HEK293 (cell line): Measurements from ENCODE around the gene OR52M1.

Experiments
- CTCF ChIA-PET: fragments of 350-600 bp; formaldehyde crosslinking; extraction: SDS; loops from one replicate; lab custom pipeline; 2021; ENCODE audit warnings: antibody characterized with exemption; lab: Yijun Ruan, JAX
- POLR2A ChIA-PET: fragments of 300-600 bp; formaldehyde crosslinking; extraction: SDS; loops from one replicate; lab custom pipeline; 2020; ENCODE audit warnings: antibody characterized with exemption, inconsistent platforms; lab: Yijun Ruan, JAX
- H3K27ac ChIP-seq: fragments of 200-500 bp; sonication (Bioruptor generic); 2 replicates; pipeline ENCODE4 v1.5.1; 2014; ENCODE audit warnings: low read depth, low read length, control low read depth, inconsistent platforms; ENCODE audit errors: extremely low read depth
- H3K36me3 ChIP-seq, 2 experiments: fragments of 200-500 bp in 1 of 2; sonication (Bioruptor generic) in 1 of 2; 1 replicate in 1 of 2; 2 replicates in 1 of 2; pipeline ENCODE4 v1.5.1; 2014 to 2017; ENCODE audit warnings: inconsistent platforms in 2 of 2, low read length in 2 of 2; ENCODE audit not compliant: control insufficient read depth in 2 of 2, insufficient read depth in 1 of 2
- H3K4me1 ChIP-seq: fragments of 200-500 bp; sonication (Bioruptor generic); 2 replicates; pipeline ENCODE4 v1.5.1; 2014; ENCODE audit warnings: mild to moderate bottlenecking, low read length, inconsistent platforms; ENCODE audit not compliant: control insufficient read depth, insufficient read depth
- H3K4me3 ChIP-seq: 2 replicates; pipeline ENCODE4 v1.5.1; 2011; ENCODE audit warnings: low read depth, mild to moderate bottlenecking, control low read depth, low read length, moderate library complexity
- H3K9me3 ChIP-seq: fragments of 200-500 bp; sonication (Bioruptor generic); 2 replicates; pipeline ENCODE4 v1.5.1; 2014; ENCODE audit warnings: low read depth, low read length, inconsistent platforms; ENCODE audit not compliant: control insufficient read depth, insufficient read depth
- HOXC10 ChIP-seq: sonication (generic); formaldehyde crosslinking; IDR thresholded peaks from 2 replicates; pipeline ENCODE4 v1.8.1; 2023; ENCODE audit warnings: mild to moderate bottlenecking, missing genetic modification reagents
- SP3 ChIP-seq: fragments of 450-650 bp; formaldehyde crosslinking; IDR thresholded peaks from 2 replicates; pipeline ENCODE4 v1.5.1; 2016; ENCODE audit warnings: missing biosample characterization, missing genetic modification characterization
- TRIM28 ChIP-seq: IDR thresholded peaks from 2 replicates; pipeline ENCODE4 v1.6.1; 2011; ENCODE audit warnings: low read length, control low read depth, borderline replicate concordance
- ZBTB17 ChIP-seq: fragments of 450-650 bp; formaldehyde crosslinking; IDR thresholded peaks from 2 replicates; pipeline ENCODE4 v1.5.1; 2016; ENCODE audit warnings: missing biosample characterization, missing genetic modification characterization
- ZBTB6 ChIP-seq: fragments of 450-650 bp; formaldehyde crosslinking; IDR thresholded peaks from 2 replicates; pipeline ENCODE4 v1.5.1; 2017; ENCODE audit warnings: missing biosample characterization, missing genetic modification characterization
- ZFHX2 ChIP-seq: fragments of 450-650 bp; formaldehyde crosslinking; conservative IDR thresholded peaks from 2 replicates; pipeline ENCODE4 v1.5.1; 2016; ENCODE audit warnings: missing biosample characterization, missing genetic modification characterization
- ZFP37 ChIP-seq: fragments of 450-650 bp; formaldehyde crosslinking; IDR thresholded peaks from 2 replicates; pipeline ENCODE4 v1.5.1; 2016; ENCODE audit warnings: missing biosample characterization, missing genetic modification characterization
- ZFP69B ChIP-seq: fragments of 450-650 bp; formaldehyde crosslinking; IDR thresholded peaks from 2 replicates; pipeline ENCODE4 v1.5.1; 2016; ENCODE audit warnings: missing biosample characterization, missing genetic modification characterization
- ZNF10 ChIP-seq: fragments of 450-650 bp; formaldehyde crosslinking; IDR thresholded peaks from 2 replicates; pipeline ENCODE4 v1.5.1; 2017; ENCODE audit warnings: missing biosample characterization, missing genetic modification characterization
- ZNF138 ChIP-seq: fragments of 450-650 bp; formaldehyde crosslinking; IDR thresholded peaks from 2 replicates; pipeline ENCODE4 v1.5.1; 2016; ENCODE audit warnings: missing biosample characterization, missing genetic modification characterization, borderline replicate concordance
- ZNF174 ChIP-seq: fragments of 450-650 bp; formaldehyde crosslinking; IDR thresholded peaks from 2 replicates; pipeline ENCODE4 v1.5.0; 2017; ENCODE audit warnings: missing biosample characterization, mild to moderate bottlenecking, missing genetic modification characterization
- ZNF394 ChIP-seq: fragments of 450-650 bp; formaldehyde crosslinking; IDR thresholded peaks from 2 replicates; pipeline ENCODE4 v1.5.1; 2016; ENCODE audit warnings: missing biosample characterization, missing genetic modification characterization, mild to moderate bottlenecking, moderate library complexity, borderline replicate concordance
- ZNF423 ChIP-seq: fragments of 450-650 bp; formaldehyde crosslinking; IDR thresholded peaks from 2 replicates; pipeline ENCODE4 v1.5.1; 2016; ENCODE audit warnings: missing biosample characterization, missing genetic modification characterization
- ZNF48 ChIP-seq: fragments of 450-650 bp; formaldehyde crosslinking; IDR thresholded peaks from 2 replicates; pipeline ENCODE4 v1.5.1; 2016; ENCODE audit warnings: missing biosample characterization, missing genetic modification characterization
- ZNF514 ChIP-seq: fragments of 450-650 bp; formaldehyde crosslinking; IDR thresholded peaks from 2 replicates; pipeline ENCODE4 v1.5.1; 2016; ENCODE audit warnings: missing biosample characterization, missing genetic modification characterization
- ZNF561 ChIP-seq: fragments of 450-650 bp; IDR thresholded peaks from 2 replicates; pipeline ENCODE4 v1.5.1; 2018; ENCODE audit warnings: missing biosample characterization, missing genetic modification characterization, borderline replicate concordance
- ZNF596 ChIP-seq: fragments of 450-650 bp; IDR thresholded peaks from 2 replicates; pipeline ENCODE4 v1.5.0; 2018; ENCODE audit warnings: missing biosample characterization, mild to moderate bottlenecking, missing genetic modification characterization, moderate library complexity
- ZNF677 ChIP-seq: fragments of 450-650 bp; IDR thresholded peaks from 2 replicates; pipeline ENCODE4 v1.5.0; 2018; ENCODE audit warnings: missing biosample characterization, mild to moderate bottlenecking, missing genetic modification characterization, moderate library complexity
- ZNF701 ChIP-seq: fragments of 450-650 bp; formaldehyde crosslinking; IDR thresholded peaks from 2 replicates; pipeline ENCODE4 v1.5.1; 2016; ENCODE audit warnings: missing biosample characterization, missing genetic modification characterization
- ZNF830 ChIP-seq: fragments of 450-650 bp; IDR thresholded peaks from 2 replicates; pipeline ENCODE4 v1.5.0; 2018; ENCODE audit warnings: missing biosample characterization, missing genetic modification characterization, low read depth, mild to moderate bottlenecking, moderate library complexity

The OR52M1 gene

GRCh38 chr11:4495986-4496385, 49.0 kb upstream of the OR52M1 start (continued):
- TF ChIP-seq ZBTB6 (tag by site-specific recombination) = no peak
- no peak for TF ChIP-seq ZNF514
- TF ChIP-seq ZNF48 (tag by site-specific recombination) = no peak
- no peak for TF ChIP-seq ZNF174 (tag by site-specific recombination)

DNA sequence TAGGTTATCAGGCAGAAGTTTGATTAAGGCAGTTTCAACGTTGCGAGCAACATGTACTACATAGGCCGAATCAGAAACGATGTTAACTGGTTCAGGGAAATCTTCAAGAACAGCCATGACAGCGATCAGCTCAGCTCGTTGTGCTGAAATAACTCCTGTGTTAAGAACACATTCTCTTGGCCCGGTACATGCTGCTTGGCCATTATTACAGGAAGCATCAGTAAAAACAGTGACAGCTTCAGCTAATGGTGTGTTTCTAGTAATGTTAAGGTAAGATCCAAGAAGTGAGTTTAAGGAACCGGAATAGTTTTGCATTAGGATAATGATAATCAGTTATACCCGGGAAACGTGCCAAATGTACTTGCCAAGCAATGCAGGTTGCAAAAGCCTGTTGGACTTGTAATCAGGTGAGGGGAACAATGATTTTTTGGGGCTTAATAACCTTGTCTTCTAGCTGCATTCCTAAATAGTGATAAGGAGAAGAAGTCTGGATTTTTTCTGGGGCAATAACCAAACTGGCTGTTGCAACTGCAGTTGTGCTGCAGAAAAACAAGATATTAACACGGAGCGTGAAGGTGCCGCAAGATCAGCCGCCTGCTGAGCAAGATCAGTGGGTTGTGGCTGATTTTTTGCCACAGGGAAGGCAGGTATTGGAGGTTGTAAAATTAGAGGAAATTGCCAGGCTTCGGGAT, 48.3 kb upstream of the OR52M1 start:
- no peak overlapping the region for H3K4me3 ChIP-seq

GRCh38 chr11:4508886-4509285, 36.1 kb upstream of the OR52M1 start:
- ChIA-PET CTCF (interaction anchor here (0.7 to 1.1 kb wide), 4 partner anchors 15 to 327 kb away, joined by 3 to 4 read pairs (median 4); no protein-coding TSS in a partner anchor), POLR2A (no interaction called here)
- Histone ChIP-seq H3K9me3 (no peaks in the 10 kb centered on the region), H3K4me3 (no peak overlapping the region), H3K36me3 (no peaks in the 10 kb centered on the region), H3K4me1 (no peaks in the 10 kb centered on the region), H3K27ac (no peak overlapping the region)
- TF ChIP-seq ZNF830 (no peak), ZNF423 (tag by site-specific recombination) (no peak)

More for the DNA sequence above, 48.3 kb upstream of the OR52M1 start:
- no peak for TF ChIP-seq TRIM28
- TF ChIP-seq ZFHX2 (tag by site-specific recombination) = no peak
- no peak for TF ChIP-seq ZNF394 (tag by site-specific recombination)
- no peak for TF ChIP-seq ZBTB17 (tag by site-specific recombination)
- no peak for TF ChIP-seq ZNF10 (tag by site-specific recombination)
- no peak for TF ChIP-seq ZFP69B (tag by site-specific recombination)
- TF ChIP-seq ZNF138 (tag by site-specific recombination) = no peak
- TF ChIP-seq ZNF701 (tag by site-specific recombination) = no peak
- TF ChIP-seq SP3 (tag by site-specific recombination) = no peak
- TF ChIP-seq ZNF561 = no peak
- no peak for TF ChIP-seq ZNF596 (tag by site-specific recombination)
- TF ChIP-seq HOXC10 = no peak
- no peak for TF ChIP-seq ZFP37 (tag by site-specific recombination)
- no peaks in the 10 kb centered on the region for H3K36me3 ChIP-seq
- no peak overlapping the region for H3K27ac ChIP-seq
- H3K4me1 ChIP-seq = no peaks in the 10 kb centered on the region
- ChIA-PET CTCF (interaction anchor here (5.8 kb wide), 1 partner anchor 310 kb away, joined by 87 read pairs; no protein-coding TSS in a partner anchor), POLR2A (no interaction called here)
- no peaks in the 10 kb centered on the region for H3K9me3 ChIP-seq

GRCh38 chr11:4511282-4512245, 33.4 kb upstream of the OR52M1 start:
- CTCF ChIA-PET = interaction anchor here (0.5 to 0.9 kb wide), 4 partner anchors 9 to 1298 kb away, joined by 3 read pairs; no protein-coding TSS in a partner anchor
- TF ChIP-seq ZNF677 (tag by site-specific recombination) = no peak
- H3K9me3 ChIP-seq = no peaks in the 10 kb centered on the region
- H3K4me1 ChIP-seq = no peaks in the 10 kb centered on the region
- POLR2A ChIA-PET = no interaction called here
- no peaks in the 10 kb centered on the region for H3K36me3 ChIP-seq
- H3K27ac ChIP-seq = no peak overlapping the region
- no peak overlapping the region for H3K4me3 ChIP-seq
